ENCODE data around the gene KCNH4.

The KCNH4 gene

GRCh38 chr17:42135664-42136653 lies 45.0 kb downstream of the KCNH4 start:
- DNase-seq, result peak; percentile 57

GRCh38 chr17:42135151-42135550 lies 45.8 kb downstream of the KCNH4 start:
- DNase-seq, result no peak

- peak; percentile 14 for DNase-seq
These were observed 47.4 kb downstream of the KCNH4 start for GRCh38 chr17:42133461-42134041.

- peak; percentile 69 for DNase-seq
These were observed 48.0 kb downstream of the KCNH4 start for GRCh38 chr17:42132941-42133340.

- no peak for DNase-seq
These were observed 48.9 kb downstream of the KCNH4 start for GRCh38 chr17:42131981-42132432.

- DNase-seq, result no peak
These were observed 49.7 kb downstream of the KCNH4 start for GRCh38 chr17:42131232-42131631.

GRCh38 chr17:42130310-42130936 lies 50.5 kb downstream of the KCNH4 start:
- DNase-seq, result no peak

GRCh38 chr17:42129109-42129837 lies 51.7 kb downstream of the KCNH4 start:
- no peak for DNase-seq

GRCh38 chr17:42127414-42127813 lies 53.5 kb downstream of the KCNH4 start:
- no peak for DNase-seq

GRCh38 chr17:42126836-42127235 lies 54.1 kb downstream of the KCNH4 start:
- DNase-seq, result no peak

- DNase-seq, result no peak
These were observed 55.4 kb downstream of the KCNH4 start for GRCh38 chr17:42125565-42125964.

- no peak for DNase-seq
These were observed 56.7 kb downstream of the KCNH4 start for GRCh38 chr17:42124256-42124655.

GRCh38 chr17:42122371-42123303 lies 58.3 kb downstream of the KCNH4 start, which contains the start of gene HSPB9:
Gene HSPB9, plus strand, starts transcription at chr17:42122804. Its CDS starts 47 bp downstream, at chr17:42122851.
- peak; percentile 22 for DNase-seq

- peak; percentile 78 for DNase-seq
These were observed 59.9 kb downstream of the KCNH4 start, which contains the start of gene KAT2A for GRCh38 chr17:42120770-42121769. Gene KAT2A, minus strand, starts transcription at chr17:42121367. Its CDS starts 63 bp downstream, at chr17:42121304.

- DNase-seq, result no peak
These were observed 60.7 kb downstream of the KCNH4 start for GRCh38 chr17:42120161-42120769.

- DNase-seq, result no peak
These were observed 61.6 kb downstream of the KCNH4 start for GRCh38 chr17:42119301-42119700.

GRCh38 chr17:42118545-42118944 lies 62.4 kb downstream of the KCNH4 start:
- DNase-seq, result peak; percentile 20

GRCh38 chr17:42118126-42118510 lies 62.8 kb downstream of the KCNH4 start:
- DNase-seq, result no peak

- no peak for DNase-seq
These were observed 63.4 kb downstream of the KCNH4 start for GRCh38 chr17:42117397-42118125.

Data from fibroblast of upper back skin (primary cell).